H9 (cell line): Measurements from ENCODE around the gene C2CD2. TPM values are rescaled to one million over a fixed set of nuclear protein-coding genes. Genes with fewer than 3 reads are reported as not detected.

Source experiments
- DNase-seq: peaks from one replicate; pipeline ENCODE4 v3.0.0-alpha.2; 2017
- H2AFZ ChIP-seq: one replicate; pipeline ENCODE4 v1.6.1; 2013; ENCODE audit warnings: mild to moderate bottlenecking, low read length, control low read depth, moderate library complexity
- H2AK5ac ChIP-seq: 2 replicates; pipeline ENCODE4 v1.6.1; 2013; ENCODE audit warnings: low read length, control low read depth, mixed read lengths; ENCODE audit not compliant: insufficient read length
- H2BK120ac ChIP-seq: one replicate; pipeline ENCODE4 v1.6.1; 2013; ENCODE audit warnings: low read depth, mild to moderate bottlenecking, low read length, control low read depth, inconsistent platforms; ENCODE audit not compliant: poor library complexity, severe bottlenecking
- H2BK12ac ChIP-seq: 2 replicates; pipeline ENCODE4 v1.6.1; 2013; ENCODE audit warnings: low read length, control low read depth, mixed read lengths, low read depth; ENCODE audit not compliant: insufficient read length
- H2BK15ac ChIP-seq: 2 replicates; pipeline ENCODE4 v1.6.1; 2013; ENCODE audit warnings: low read depth, low read length, control low read depth
- H2BK20ac ChIP-seq: one replicate; pipeline ENCODE4 v1.6.1; 2013; ENCODE audit warnings: low read depth, mild to moderate bottlenecking, low read length, control low read depth, inconsistent platforms; ENCODE audit not compliant: poor library complexity, severe bottlenecking
- H2BK5ac ChIP-seq: 2 replicates; pipeline ENCODE4 v1.6.1; 2013; ENCODE audit warnings: low read length, control low read depth, mixed read lengths; ENCODE audit not compliant: insufficient read length
- H3K14ac ChIP-seq: 2 replicates; pipeline ENCODE4 v1.6.1; 2013; ENCODE audit warnings: low read length, control low read depth; ENCODE audit not compliant: insufficient read depth
- H3K18ac ChIP-seq: 2 replicates; pipeline ENCODE4 v1.6.1; 2013; ENCODE audit warnings: low read depth, mild to moderate bottlenecking, mixed read lengths, low read length, control low read depth; ENCODE audit not compliant: insufficient read length
- H3K23ac ChIP-seq: 2 replicates; pipeline ENCODE4 v1.6.1; 2013; ENCODE audit warnings: low read length, control low read depth, mixed read lengths, low read depth; ENCODE audit not compliant: insufficient read length
- H3K23me2 ChIP-seq: 2 replicates; pipeline ENCODE4 v1.6.1; 2013; ENCODE audit warnings: low read depth, mild to moderate bottlenecking, mixed read lengths, low read length, control low read depth; ENCODE audit not compliant: insufficient read length, poor library complexity, severe bottlenecking
- H3K27ac ChIP-seq: 2 replicates; pipeline ENCODE4 v1.5.1; 2013; ENCODE audit warnings: low read length, control low read depth, mixed read lengths, low read depth; ENCODE audit not compliant: insufficient read length
- H3K27me3 ChIP-seq: 2 replicates; pipeline ENCODE4 v1.6.1; 2013; ENCODE audit warnings: low read length, control low read depth, inconsistent platforms; ENCODE audit not compliant: insufficient read depth
- H3K4ac ChIP-seq: 2 replicates; pipeline ENCODE4 v1.6.1; 2013; ENCODE audit warnings: low read depth, mild to moderate bottlenecking, control low read depth, inconsistent platforms, low read length, moderate library complexity
- H3K4me1 ChIP-seq: 2 replicates; pipeline ENCODE4 v1.6.1; 2013; ENCODE audit warnings: low read length, control low read depth, inconsistent platforms; ENCODE audit not compliant: insufficient read depth
- H3K4me2 ChIP-seq: 2 replicates; pipeline ENCODE4 v1.6.1; 2013; ENCODE audit warnings: low read length, control low read depth, mixed read lengths; ENCODE audit not compliant: insufficient read length, insufficient read depth
- H3K56ac ChIP-seq: 2 replicates; pipeline ENCODE4 v1.6.1; 2013; ENCODE audit warnings: low read depth, mild to moderate bottlenecking, mixed read lengths, low read length, control low read depth; ENCODE audit not compliant: insufficient read length
- H3K79me1 ChIP-seq: 2 replicates; pipeline ENCODE4 v1.6.1; 2013; ENCODE audit warnings: low read depth, mild to moderate bottlenecking, moderate library complexity, low read length, control low read depth, inconsistent platforms; ENCODE audit not compliant: insufficient read depth, poor library complexity, severe bottlenecking
- H3K79me2 ChIP-seq: 2 replicates; pipeline ENCODE4 v1.6.1; 2013; ENCODE audit warnings: low read length, control low read depth, inconsistent platforms; ENCODE audit not compliant: insufficient read depth
- H3K9ac ChIP-seq: 2 replicates; pipeline ENCODE4 v1.6.1; 2013; ENCODE audit warnings: low read length, control low read depth, mixed read lengths; ENCODE audit not compliant: insufficient read length; ENCODE audit errors: extremely low read depth
- H3K9me3 ChIP-seq: one replicate; pipeline ENCODE4 v1.6.1; 2013; ENCODE audit warnings: low read depth, low read length, inconsistent platforms; ENCODE audit not compliant: control insufficient read depth
- H3T11ph ChIP-seq: one replicate; pipeline ENCODE4 v1.6.1; 2013; ENCODE audit warnings: mild to moderate bottlenecking, low read length, control low read depth, inconsistent platforms
- H4K20me1 ChIP-seq: one replicate; pipeline ENCODE4 v1.6.1; 2013; ENCODE audit not compliant: control insufficient read depth, insufficient read length, insufficient read depth
- H4K5ac ChIP-seq: 2 replicates; pipeline ENCODE4 v1.6.1; 2013; ENCODE audit warnings: low read depth, mild to moderate bottlenecking, mixed read lengths, low read length, control low read depth; ENCODE audit not compliant: insufficient read length
- H4K8ac ChIP-seq: replicated peaks from 2 replicates; pipeline ENCODE4 v1.6.1; 2013; ENCODE audit warnings: low read length, control low read depth, mixed read lengths, low read depth; ENCODE audit not compliant: insufficient read length
- H4K91ac ChIP-seq: 2 replicates; pipeline ENCODE4 v1.6.1; 2013; ENCODE audit warnings: low read depth, mild to moderate bottlenecking, moderate library complexity, mixed read lengths, low read length, control low read depth; ENCODE audit not compliant: insufficient read length
- H3K27ac Mint-ChIP-seq, 3 experiments: 2 replicates in 2 of 3; 3 replicates in 1 of 3; pipeline ENCODE4 v1.8.0; 2020 to 2021; ENCODE audit warnings: mixed read lengths in 3 of 3, mild to moderate bottlenecking in 1 of 3, moderate library complexity in 1 of 3
- H3K27me3 Mint-ChIP-seq: 2 replicates; pipeline ENCODE4 v1.8.0; 2021; ENCODE audit warnings: low read depth, mild to moderate bottlenecking, moderate library complexity, mixed read lengths
- H3K36me3 Mint-ChIP-seq, 3 experiments: 2 replicates in 2 of 3; 3 replicates in 1 of 3; pipeline ENCODE4 v1.8.0; 2020 to 2021; ENCODE audit warnings: low read depth in 3 of 3, mixed read lengths in 3 of 3; ENCODE audit not compliant: insufficient read depth in 1 of 3
- H3K4me1 Mint-ChIP-seq, 2 experiments: 2 replicates each; pipeline ENCODE4 v1.8.0; 2020; ENCODE audit warnings: mixed read lengths in 2 of 2
- H3K4me3 Mint-ChIP-seq, 2 experiments: 2 replicates in 1 of 2; 3 replicates in 1 of 2; pipeline ENCODE4 v1.8.0; 2020 to 2021; ENCODE audit warnings: mild to moderate bottlenecking in 2 of 2, mixed read lengths in 2 of 2, moderate library complexity in 1 of 2
- H3K9me3 Mint-ChIP-seq, 2 experiments: 2 replicates in 1 of 2; 3 replicates in 1 of 2; pipeline ENCODE4 v1.8.0; 2020; ENCODE audit warnings: mild to moderate bottlenecking in 2 of 2, mixed read lengths in 2 of 2, moderate library complexity in 1 of 2
- CTCF ChIP-seq: fragments of 200-600 bp; sonication (generic); conservative IDR thresholded peaks from 3 replicates; pipeline ENCODE4 v1.8.0; 2021; ENCODE audit warnings: antibody characterized with exemption, mild to moderate bottlenecking
- WGBS: extraction: QIAGEN DNeasy Blood & Tissue Kit; methylation state at CpG from one replicate; pipeline ENCODE4 v1.1.7; 2013; ENCODE audit warnings: missing lambda C conversion rate, low lambda C conversion rate, mixed read lengths; ENCODE audit not compliant: insufficient read length; ENCODE audit errors: extremely low coverage; 5-methylcytosine and 5-hydroxymethylcytosine counted together
- total RNA-seq: library from RNA; stranded (reverse); gene quantifications from 2 replicates; pipeline ENCODE4 v1.2.1, GENCODE V29; 2021

Gene C2CD2
- total RNA-seq, 1 experiment from 2014 or later, result 14.6 TPM

- H4K5ac ChIP-seq, result no peak overlapping the region
- H3K18ac ChIP-seq, result no peak overlapping the region
- no peaks in the 10 kb centered on the region for H3K4me1 ChIP-seq
Observed at GRCh38 chr21:41974752-41975053, 20.9 kb upstream of the C2CD2 start.

More at GRCh38 chr21:41974752-41975053, 20.9 kb upstream of the C2CD2 start:
- no peak for DNase-seq
- no peak overlapping the region for H2BK5ac ChIP-seq
- H2AFZ ChIP-seq, result no peak overlapping the region
- H3K27ac ChIP-seq, result no peak overlapping the region
- Mint-ChIP-seq H3K9me3 (peaks cover 8% of the 10 kb centered on the region in 2 experiments), H3K4me3 (no peak overlapping the region), H3K36me3 (peaks cover 0 to 8% (median 8%) of the 10 kb centered on the region in 3 experiments; a peak in 5 of 7 replicates), H3K27ac (no peak overlapping the region; a peak in 1 of 7 replicates), H3K27me3 (peaks cover 5% of the 10 kb centered on the region), H3K4me1 (peaks cover 9 to 15% of the 10 kb centered on the region in 2 experiments)
- H3T11ph ChIP-seq, result no peak overlapping the region
- no peaks in the 10 kb centered on the region for H4K20me1 ChIP-seq
- H3K9ac ChIP-seq, result no peak overlapping the region
- no peaks in the 10 kb centered on the region for H3K27me3 ChIP-seq
- no peak overlapping the region for H4K91ac ChIP-seq
- no peak overlapping the region for H3K56ac ChIP-seq
- no CpG with 5 or more reads among the region's 4 CpGs for WGBS
- no peak overlapping the region for H2BK12ac ChIP-seq
- H3K9me3 ChIP-seq, result peaks cover 4% of the 10 kb centered on the region
- no peaks in the 10 kb centered on the region for H3K79me1 ChIP-seq
- H3K4me2 ChIP-seq, result no peak overlapping the region
- no peak overlapping the region for H3K4ac ChIP-seq
- no peak overlapping the region for H2BK15ac ChIP-seq
- TF ChIP-seq CTCF, result no peak
- H3K79me2 ChIP-seq, result no peaks in the 10 kb centered on the region
- no peaks in the 10 kb centered on the region for H3K23me2 ChIP-seq
- no peak overlapping the region for H4K8ac ChIP-seq
- H2BK120ac ChIP-seq, result no peak overlapping the region
- H3K14ac ChIP-seq, result no peak overlapping the region
- no peak overlapping the region for H2AK5ac ChIP-seq
- no peak overlapping the region for H2BK20ac ChIP-seq
- no peak overlapping the region for H3K23ac ChIP-seq
